ENCODE measurements around the gene TCERG1L.
"Not testable (repeated sequence)": the region's sequence is repeated elsewhere in the genome, so short reads cannot be mapped to it uniquely, and the experiment has no call there.

The TCERG1L gene

DNA sequence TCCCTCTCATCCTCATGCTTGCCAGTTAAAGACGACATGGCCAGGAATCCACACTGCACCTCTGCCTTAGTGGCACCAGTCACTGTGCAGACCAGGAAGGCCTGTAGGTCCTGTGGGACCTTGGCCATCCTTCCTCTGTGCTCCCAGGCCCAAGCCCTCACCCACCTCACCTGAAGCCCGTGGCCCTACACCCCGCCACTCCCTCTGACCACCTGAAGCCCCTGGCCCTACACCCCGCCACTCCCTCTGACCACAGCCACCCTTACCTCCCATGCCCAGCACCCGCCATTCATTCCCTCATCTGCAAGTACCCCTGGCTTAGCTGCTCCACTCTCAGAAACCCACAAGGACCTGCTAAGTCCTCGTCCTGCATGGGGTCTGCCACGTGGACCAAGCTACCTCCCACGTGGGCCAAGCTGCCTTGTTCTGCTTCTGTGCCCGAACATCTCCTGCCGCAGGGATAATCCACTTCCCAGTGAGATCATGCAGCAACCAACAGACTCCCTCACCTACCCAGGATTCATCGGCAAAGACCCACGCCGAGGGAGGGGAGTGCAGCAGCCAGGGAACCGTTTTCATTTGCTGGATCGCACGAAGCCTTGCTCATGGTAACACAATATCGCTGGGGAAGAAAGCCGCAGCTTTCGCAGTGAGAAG lies 151.2 kb downstream of the TCERG1L start:
- DNase-seq, result no peak

DNA sequence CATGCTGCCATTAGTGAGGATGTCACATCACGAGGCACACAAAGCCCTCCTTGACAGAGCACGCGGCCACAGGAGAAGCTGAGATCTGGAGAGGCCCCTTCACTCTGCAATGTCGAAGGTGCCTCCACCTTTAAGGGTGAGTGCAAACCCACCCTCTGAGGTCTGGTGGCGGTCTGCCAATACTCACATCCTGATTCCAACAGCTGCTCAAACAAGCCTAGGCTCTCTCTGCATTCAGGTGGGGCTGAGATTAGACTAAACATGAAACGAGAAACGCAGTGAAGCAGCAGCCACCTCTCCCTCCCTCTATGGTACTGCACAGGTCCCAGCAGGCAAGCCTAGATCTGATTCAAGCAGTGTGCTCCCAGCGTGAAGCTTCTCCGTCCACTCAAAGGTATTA lies 151.8 kb downstream of the TCERG1L start:
- no peak for DNase-seq

DNA sequence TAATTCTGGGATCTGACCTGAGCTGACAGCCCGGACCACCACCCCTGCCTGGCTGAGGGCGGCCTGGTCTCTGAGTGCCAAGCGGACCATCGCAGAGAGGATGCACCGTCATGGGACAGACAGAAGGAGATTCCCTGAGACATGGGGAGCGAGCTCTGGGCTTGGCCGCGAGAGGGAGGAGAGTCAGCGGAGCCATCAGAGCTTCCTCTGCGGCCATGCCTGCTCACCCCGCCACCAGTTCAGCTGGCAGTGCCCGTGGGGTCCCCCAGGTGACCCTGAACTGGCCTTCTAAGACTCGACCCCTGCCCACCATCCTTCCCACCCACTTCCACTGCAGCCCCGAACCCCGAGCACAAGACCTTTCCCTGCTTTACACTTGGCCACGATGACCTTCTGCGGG lies 152.8 kb downstream of the TCERG1L start:
- DNase-seq, result no peak

DNA sequence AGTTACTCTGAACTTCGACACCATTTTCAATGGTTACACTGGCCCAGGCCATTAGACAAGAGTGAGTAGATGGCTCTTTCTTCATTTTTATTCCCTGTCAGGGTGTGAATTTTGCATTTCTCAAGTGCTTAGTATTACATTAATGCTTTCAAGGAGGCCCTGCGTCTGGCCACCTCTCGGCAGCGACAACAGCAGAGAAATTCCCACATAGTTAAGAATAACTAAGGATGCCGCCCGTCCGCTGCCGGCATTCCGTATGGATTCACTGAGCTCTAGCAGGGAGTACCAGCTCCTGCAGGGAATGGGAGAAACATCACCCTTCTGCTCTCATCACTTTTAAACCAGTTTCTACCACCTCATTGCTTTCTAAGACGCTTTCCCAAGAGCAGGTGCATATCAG lies 153.6 kb downstream of the TCERG1L start:
- no peak for DNase-seq

DNA sequence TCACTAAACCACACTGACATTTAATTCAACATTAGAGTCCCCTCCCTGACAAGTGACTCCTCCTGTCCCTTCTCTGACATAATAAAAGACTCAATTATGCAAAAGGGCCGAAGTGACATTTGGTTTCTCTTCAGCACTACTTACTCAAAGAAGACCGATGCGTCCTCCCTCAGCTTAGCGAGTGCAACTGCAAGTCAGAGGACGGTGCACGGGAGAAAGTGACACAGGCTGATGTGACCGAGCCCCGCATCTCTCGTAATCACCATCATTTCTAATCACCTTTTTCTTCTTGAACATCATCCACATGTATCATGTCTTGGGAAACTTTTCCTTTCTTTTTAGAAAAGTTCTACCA lies 155.7 kb downstream of the TCERG1L start:
- DNase-seq, result no peak

DNA sequence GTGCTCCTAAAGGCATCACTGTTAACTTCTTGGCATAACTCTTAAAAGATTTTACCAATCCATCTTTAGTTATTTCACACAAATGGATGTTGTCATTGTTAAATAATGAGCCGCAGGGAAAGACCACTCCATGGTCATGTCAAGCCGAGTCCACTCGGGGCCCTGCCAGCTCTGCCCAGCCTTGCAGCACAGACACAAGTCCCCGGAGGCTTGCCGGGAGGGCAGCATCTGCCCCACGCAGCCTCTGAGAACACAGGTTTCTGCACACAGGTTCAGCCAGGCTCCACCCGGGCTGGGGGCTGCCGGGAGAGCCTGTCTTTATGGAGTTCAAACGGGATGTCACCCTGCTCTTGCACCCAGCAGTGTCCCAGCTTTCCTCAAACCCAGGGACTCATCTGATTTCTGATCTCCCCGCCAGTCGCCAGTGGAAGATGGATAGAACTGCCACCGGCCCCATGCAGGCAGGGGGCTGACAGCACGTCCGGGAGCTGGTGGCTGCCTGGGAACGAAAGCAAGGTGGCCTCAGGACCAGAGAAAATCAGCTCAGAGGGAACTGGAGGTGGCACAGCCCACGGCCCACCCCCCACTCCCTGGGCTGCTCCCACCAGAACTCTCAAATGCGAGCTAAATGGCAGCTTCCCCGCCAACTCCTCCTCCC lies 156.2 kb downstream of the TCERG1L start:
- DNase-seq, result no peak

DNA sequence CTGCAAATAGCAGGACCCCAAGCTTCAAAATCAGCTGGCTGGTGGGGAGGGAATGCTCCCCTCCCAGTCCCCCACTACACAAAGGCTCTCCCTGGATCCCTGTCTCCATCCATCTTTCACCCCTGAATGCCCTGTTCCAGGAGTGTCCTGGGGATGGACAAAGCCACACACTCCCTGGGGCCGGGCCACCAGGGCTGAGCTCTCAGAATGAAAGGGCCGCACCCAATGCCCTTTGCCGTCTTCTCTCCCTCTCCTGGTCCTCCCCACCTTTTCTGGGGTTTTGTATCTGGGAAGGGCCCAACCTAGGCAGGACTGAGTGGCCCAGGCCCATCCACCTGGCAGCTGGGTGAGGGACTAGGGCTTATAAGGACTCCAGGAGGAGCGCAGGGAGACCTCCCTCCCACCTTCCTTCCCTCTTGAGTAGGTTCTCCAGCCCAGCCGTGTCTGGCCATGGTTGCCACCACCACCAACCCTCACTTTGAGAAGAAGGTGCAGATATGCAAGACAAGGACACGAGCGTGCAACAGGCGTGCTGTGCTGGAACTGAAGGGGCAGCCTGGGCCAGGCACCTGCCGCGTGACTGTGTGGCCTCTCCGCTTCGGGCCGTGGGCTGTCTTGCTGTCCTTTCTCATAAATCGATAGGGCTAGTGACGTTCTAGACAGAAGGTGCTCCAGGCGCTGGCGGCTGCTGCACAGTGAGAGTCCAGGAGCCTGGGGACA lies 157.1 kb downstream of the TCERG1L start:
- no peak for DNase-seq

DNA sequence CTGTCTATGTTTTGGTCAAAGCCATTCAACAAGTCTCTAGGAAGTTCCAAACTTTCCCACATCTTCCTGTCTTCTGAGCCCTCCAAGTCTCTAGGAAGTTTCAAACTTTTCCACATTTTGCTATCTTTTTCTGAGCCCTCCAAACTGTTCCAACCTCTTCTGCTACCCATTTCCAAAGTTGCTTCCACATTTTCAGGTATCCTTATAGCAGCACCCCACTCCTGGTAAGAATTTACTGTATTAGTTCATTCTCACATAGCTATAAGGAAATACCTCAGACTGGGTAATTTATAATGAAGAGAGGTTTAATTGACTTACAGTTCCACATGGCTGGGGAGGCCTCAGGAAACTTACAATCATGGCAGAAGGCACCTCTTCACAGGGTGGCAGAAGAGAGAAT lies 159.1 kb downstream of the TCERG1L start:
- DNase-seq, result not testable (repeated sequence)

DNA sequence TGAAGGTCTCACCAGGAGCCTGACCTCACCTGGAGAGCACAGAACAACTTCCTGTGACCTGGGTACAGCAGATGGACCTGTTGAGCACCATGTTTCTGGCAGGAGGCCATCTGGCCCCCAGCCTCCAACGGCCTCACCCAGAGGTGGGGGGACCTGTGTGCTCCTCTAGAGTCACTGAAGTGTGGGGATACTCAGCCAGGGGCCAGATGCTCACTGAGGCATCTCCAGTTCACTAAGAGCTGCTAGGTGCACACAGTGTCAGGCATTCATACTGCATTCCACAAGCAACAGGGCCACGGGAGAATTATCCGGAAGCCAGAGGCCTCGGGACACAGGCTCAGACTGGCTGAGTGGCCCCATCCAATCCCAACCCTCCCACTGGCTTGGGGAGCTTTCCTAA lies 161.4 kb downstream of the TCERG1L start:
- no peak for DNase-seq

DNA sequence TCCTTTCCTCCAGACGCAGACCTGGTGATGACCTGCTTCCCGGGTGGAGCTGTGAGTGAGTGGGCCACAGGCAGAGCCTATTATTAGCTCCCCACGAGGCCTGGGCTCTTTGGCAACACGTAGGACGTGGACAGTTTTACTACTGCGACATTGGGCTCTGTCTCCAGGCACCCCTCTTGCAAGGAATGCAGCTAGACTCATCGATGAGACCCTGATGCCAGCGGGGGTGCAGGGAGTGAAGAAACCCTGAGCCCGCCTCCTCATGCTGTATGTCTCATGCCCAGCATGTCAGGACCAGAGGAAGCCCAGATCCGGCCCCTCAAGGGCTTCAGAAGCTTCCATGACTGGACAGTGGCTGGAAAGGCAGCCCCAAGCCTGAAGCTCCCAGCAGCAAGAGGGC lies 161.9 kb downstream of the TCERG1L start:
- no peak for DNase-seq

DNA sequence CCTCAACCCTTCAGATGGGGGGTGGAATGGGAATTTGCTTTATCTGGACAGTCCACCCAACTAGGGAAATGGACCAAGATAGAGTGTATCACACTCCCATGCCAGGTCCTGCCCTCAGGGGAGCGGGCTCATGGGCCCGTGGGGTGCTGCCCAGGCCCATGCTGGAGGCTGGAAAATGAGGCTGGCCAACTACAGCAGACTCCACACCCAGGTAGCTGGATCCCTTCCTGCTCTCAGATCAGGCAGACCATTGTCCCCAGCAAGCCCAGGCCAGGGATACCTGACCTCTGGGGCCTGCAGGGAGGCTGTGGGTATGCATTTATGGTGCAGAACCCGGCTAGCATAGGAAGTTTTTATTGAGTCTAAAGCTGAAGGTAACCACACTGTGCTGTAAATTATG lies 162.4 kb downstream of the TCERG1L start:
- DNase-seq, result no peak

DNA sequence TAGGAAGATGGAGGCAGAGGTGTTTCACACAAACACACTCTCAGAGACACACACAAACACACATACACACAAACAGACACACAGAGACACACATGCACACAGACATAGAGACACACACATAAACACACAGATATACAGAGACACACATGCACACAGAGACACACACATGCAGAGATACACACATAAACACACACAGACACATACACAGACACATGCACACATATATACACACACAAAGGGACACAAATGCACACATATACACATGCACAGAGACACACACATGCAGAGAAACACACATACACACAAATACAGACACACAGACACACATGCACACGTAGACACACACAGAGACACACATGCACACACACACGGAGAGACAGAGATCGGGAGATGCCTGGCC lies 163.3 kb downstream of the TCERG1L start:
- DNase-seq, result no peak

DNA sequence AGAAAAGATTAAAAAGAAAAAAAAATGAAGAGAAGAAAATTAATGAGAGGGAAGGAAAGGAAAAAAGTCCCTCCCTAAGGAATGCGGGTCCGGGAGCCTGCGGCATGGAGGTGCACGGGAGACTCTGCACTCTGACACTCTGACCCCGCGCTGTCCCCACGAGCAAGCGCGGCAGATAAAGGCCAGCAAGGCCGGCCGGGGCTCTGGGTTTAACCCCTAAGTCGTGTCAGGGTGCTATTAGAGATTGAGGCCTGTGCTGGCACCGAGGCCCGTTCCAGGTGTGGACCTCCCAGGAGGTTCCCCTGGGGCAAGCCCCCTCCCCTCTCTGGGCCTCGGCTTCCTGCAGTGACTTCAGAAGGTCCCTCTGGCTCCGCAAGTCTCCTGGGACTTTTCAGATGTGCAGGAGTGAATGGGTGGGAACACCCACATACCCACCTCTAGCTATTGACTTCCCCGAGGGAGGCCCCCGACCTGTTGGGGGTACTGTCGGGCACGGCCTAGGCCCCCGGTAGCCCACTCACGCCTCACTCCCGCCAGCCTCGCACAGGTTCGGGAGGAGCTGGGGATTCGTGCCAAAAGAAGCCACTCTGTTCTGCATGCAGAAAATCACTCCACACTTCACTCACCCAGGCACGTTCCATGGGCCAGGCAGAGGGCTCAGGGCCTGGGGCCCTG lies 164.1 kb downstream of the TCERG1L start:
- no peak for DNase-seq

DNA sequence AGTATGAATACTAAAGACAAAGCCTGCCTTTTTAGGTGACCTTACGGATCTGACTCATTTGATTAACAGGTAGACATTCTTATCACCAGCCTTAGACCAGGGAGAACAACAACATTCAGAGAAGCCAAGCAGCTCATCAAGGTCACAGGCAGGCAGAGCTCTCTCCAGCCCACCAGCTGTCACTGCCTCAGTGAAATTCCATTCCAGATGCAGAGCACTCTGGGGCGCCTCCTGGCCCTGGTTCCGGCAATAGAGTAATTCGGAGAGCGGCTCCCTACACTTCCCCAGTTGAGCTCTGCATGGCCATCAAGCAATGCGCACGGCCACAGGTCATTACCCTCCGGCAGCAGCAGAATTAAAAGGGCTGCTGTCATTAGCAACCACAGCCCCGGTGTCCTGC lies 164.7 kb downstream of the TCERG1L start:
- DNase-seq, result no peak

DNA sequence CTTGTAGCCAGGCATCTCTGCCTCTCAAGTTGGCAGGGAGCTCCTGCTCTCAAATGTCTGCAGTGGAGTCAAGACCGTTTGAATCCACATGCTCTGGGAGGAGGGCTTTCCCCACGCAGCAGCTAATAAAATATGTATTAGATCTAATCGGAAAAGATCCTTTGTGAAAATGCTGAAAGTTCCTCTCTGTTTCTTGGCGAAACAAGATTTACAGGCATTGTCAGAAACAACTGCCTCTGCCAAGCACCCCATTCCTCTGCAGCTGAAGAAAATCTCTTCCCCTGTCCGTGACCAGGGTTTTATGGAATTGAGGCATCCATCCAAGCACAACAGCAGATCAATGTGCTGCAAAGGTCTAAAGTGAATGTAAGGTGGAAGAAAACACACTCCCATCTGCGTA lies 165.8 kb downstream of the TCERG1L start:
- no peak for DNase-seq

DNA sequence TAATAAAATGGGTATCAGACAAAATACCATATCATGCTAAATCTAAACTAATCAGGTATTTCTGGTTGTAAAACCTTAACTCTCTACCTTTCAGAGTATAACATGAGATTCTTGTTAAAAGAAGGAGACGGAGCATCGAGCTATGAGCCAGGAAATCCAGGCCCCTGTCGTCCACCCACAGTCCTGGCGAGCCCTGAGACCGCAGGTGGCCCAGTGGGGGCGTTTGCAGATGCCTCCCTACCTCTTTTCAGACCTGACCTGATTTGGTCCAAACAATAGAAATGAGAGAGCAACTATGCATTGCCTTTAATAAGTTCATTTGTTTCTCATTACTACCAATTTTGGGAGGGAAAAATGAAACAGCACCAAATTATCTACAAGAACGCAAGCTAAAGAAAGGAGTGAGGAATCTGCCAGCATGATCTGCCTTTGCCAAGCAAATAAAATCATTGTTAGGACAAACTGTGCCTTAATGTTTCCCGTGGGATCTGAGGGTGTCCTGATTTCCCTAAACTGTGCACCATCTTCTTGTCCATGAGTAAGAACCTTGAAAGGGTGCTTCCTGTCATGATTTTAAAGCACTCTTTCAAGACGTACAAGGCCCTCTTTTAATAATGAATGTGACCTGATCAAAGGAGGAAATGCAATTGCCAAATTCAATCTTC lies 166.7 kb downstream of the TCERG1L start:
- DNase-seq, result no peak

DNA sequence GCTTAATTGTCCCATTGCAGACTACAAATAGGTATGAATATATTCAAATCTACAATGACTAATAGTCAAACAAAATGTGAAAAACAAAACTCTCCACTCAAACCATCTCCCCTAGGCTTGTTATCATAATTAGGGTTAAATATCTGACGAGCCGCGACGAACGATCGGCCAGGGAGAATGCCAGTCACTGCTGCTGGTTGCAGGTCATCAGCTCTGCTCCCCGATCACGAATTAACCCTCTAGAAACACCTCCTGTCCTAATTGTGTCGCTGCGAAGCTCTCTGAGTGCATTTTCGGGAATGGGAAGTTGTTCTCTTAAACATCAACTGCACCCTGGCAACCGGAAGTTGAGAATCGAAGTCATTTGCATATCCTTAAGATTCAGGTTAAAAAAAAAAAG lies 167.3 kb downstream of the TCERG1L start:
- no peak for DNase-seq

DNA sequence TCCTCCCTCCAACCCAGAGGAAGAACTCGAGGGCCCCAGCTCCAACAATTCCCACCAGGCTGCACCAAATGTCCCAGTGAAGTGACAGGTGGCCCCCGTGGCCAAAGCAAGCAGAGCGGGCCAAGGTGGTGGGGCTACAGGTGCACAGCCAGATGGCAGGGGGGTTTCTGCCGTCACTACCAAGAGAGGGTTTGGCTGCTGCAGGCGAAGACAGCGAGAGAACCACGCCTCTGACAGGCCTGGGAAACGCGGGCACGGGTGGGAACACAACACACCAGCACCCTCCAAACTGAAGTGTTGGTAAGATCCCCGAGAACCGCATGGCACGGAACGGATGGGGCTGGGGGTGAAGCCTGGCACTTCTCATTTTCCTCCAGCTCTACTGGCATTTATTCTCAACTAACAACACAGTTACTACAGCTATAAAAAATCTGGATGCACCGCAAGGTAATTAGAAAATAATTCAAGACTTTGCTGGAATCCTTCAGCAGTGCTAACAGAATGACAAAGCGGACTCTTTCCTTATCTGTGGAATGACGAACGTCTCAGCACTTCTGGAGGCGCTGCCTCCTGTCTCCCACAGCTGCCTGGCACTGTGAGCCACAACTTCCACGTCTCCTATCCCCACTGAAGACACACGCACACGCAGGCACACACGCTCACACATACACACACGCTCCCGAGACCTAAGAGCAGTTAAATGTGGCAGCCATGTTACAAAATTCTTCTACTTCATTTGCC lies 167.9 kb downstream of the TCERG1L start:
- DNase-seq, result no peak

DNA sequence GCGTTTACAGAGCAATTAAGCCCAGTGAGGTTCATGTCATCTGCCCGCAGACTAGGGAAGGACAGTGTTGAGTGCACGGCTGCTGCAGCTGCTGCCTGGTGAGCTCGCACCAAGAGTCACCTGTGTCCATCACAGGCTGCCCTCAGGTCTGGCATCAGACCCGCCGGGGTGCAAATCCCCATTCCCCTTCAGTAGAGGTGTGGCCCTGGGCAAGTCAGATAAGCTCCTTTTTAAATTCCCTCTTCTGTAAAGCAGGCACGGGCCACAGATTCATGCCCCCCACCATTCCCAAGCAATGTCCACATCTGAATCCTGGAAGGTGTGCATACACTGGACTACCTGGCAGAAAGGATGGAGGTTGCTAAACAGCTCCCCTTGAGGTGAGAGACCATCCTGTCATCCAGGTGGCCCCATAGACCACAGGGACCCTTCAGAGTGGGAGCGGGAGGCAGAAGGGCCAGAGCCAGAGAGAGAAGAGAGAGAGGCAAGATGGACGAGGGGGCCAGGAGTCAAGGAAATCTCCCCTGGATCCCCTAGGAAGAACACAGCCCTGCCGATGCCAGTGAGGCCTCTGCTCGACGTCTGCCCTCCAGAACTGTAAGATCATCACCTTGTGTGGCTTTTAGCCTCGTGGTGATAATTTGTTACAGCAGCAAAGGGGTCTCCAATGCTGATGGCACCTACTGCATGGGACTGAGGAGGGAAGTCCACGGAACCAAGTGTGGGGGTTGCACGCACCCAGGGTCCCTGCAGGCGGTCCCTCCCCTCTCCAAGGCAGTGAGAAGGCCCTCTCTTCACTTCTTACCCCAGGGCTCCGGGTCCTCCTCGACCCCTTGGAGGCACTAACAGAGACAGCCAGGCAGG lies 168.8 kb downstream of the TCERG1L start:
- DNase-seq, result no peak

DNA sequence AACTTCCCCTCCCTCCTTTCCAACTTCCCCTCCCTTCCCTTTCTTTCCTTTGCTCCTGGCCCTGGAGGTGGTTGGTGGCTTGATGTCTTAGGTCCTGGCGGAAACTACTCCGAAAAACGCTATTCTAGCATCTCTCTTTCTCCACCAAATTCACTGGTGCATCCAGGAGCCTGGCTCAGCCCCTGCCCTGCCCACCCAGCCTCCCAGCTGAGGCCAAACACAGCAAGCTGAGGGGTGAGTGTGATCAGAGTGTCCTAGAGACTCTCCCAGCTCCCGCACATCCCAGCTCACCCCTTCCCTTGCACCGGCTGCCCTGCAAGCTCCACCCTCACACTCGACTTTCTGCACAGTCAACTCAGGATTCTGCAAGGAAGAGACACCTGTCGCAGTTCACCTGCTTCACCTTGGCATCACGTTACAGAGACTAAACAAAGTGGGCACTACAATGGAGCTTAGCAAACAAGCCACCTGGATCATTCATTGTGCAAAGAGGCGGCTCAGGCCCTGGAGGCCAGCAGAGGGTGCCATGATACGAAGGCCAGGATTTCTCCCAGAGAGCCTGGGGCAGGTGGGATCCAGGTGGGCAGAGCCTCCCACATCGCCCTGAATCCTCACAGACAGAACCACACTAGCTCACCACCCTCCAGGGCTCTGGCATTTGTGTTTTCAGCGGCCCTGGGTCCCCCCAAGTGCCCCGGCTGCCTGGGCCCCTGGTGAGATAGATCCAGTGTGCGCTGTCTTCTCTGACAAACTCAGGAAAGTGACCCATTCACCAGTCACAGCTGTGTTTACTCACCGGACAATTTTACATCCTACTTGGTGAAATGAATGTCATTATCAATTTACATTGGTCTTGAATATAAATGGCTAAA lies 169.6 kb downstream of the TCERG1L start:
- DNase-seq, result no peak

DNA sequence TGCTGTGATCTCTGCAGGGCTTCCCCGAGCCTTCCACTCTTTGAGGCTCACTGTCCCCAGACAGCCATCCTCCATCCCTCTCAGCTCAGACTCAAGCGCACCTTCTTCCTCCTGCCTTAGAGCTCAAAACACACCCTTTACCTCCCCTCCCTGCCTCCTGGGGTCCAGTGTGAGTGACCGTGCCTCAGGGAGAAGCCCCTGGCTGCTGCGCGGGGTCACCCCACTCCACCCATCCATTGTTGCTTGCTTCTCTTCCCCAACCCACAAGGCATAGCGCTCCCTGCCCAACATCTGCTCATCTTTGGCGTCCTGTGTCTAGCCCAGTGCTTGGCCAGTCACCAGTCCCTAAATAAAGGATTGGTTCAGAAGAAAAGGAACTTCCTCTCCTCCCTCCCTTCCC lies 170.3 kb downstream of the TCERG1L start:
- no peak for DNase-seq

All from CD4-positive, alpha-beta T cell treated with Interleukin-4 for 4 hours (primary cell).